Measurements from ENCODE around the gene GSN.

- TF ChIP-seq POLR2A (IDR thresholded peaks at IDR 0.05) (no peak), CTCF (IDR thresholded peaks at IDR 0.05) (no peak)
These were observed 104.5 kb downstream of the GSN start for GRCh38 chr9:121372239-121373010.

Data from esophagus squamous epithelium (tissue), 4 donors.